AG09309 (cell line): ENCODE data around the gene ZNF236.

Experiments used
- DNase-seq: peaks from one replicate; pipeline ENCODE4 v3.0.0-alpha.2; 2010; ENCODE audit warnings: low read depth
- H3K4me3 ChIP-seq: 2 replicates; pipeline ENCODE4 v1.5.1; 2011; ENCODE audit warnings: mild to moderate bottlenecking, low read depth, low read length, moderate library complexity; ENCODE audit not compliant: control insufficient read depth
- TF ChIP-seq, protein P1 (sequence below): IDR thresholded peaks from 2 replicates; pipeline ENCODE4 v1.5.1; 2011; ENCODE audit warnings: mild to moderate bottlenecking, low read depth, low read length, inconsistent platforms; ENCODE audit not compliant: insufficient read depth, control insufficient read depth; ENCODE audit errors: missing control alignments

Gene ZNF236

GRCh38 chr18:77005651-77006195 lies 183.4 kb downstream of the ZNF236 start:
- no peak for DNase-seq

DNA sequence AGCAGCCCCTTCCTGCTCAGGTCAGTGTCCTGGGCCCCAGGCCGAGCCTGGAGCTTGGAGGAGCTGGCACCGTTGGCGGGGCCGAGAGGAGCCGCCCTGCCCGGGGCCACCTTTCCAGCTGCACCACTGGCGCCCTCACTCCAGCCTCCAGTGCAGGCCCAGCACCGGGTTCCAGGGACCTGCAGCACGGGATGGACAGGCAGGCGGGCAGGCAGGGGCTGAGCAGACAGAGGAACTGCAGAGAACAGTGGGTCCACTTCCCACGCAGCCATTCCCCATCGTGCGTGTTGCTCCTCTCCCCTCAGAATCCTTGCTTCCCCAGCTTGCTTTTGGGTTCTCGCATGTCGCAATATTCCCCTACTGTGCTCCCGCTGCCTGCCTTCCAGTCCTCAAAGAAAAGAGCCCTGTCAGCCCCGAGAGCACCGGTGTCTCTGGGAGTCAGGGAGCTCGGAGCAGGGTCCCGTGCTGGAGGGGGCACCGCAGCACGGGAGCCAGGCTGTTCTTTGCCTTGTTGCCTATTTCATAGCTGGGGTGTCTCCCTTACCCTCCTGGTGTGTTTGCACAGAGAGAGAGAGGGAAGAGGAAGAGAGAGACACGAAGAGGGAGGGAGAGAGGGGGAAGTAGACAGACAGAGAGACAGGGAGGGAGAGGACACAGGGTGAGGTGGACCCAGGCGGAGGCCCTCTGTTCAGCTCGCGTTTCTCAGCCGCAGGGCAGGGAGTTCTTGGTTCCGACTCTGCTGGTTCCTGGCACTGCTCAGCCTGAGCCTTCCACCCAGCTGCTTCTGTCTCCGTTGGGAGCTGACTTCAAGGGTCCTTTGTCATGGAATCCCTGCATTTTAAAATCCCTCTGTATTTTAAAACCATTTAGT lies 184.2 kb downstream of the ZNF236 start:
- H3K4me3 ChIP-seq: no peak overlapping the region
- TF ChIP-seq, protein P1, sequence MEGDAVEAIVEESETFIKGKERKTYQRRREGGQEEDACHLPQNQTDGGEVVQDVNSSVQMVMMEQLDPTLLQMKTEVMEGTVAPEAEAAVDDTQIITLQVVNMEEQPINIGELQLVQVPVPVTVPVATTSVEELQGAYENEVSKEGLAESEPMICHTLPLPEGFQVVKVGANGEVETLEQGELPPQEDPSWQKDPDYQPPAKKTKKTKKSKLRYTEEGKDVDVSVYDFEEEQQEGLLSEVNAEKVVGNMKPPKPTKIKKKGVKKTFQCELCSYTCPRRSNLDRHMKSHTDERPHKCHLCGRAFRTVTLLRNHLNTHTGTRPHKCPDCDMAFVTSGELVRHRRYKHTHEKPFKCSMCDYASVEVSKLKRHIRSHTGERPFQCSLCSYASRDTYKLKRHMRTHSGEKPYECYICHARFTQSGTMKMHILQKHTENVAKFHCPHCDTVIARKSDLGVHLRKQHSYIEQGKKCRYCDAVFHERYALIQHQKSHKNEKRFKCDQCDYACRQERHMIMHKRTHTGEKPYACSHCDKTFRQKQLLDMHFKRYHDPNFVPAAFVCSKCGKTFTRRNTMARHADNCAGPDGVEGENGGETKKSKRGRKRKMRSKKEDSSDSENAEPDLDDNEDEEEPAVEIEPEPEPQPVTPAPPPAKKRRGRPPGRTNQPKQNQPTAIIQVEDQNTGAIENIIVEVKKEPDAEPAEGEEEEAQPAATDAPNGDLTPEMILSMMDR: no peak
- no peak for DNase-seq

More at GRCh38 chr18:77005651-77006195, 183.4 kb downstream of the ZNF236 start:
- TF ChIP-seq, protein P1: no peak
- H3K4me3 ChIP-seq: no peak overlapping the region

DNA sequence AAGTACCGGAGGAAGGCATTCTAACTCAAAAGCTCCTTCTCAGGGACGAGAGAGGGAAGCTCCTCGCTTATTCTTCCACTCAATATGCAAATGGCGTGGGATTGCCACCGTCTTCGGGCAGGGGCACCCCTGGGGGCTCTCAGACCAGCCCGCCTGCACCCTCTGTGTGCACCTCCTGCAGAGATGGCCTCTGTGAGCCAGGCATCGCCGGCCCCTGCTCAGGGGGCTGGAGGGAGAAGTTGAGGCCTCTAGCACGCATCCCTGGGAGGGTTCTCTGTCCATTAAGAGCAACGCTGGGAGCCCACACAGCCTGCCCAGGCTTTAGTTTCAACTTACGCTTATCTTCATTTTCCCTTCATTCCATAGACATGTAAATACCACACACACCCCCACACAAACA lies 184.9 kb downstream of the ZNF236 start:
- TF ChIP-seq, protein P1: no peak
- DNase-seq: no peak
- no peak overlapping the region for H3K4me3 ChIP-seq

- H3K4me3 ChIP-seq: no peak overlapping the region
- TF ChIP-seq, protein P1: no peak
- no peak for DNase-seq
Observed at GRCh38 chr18:77008006-77008405, 185.6 kb downstream of the ZNF236 start.

DNA sequence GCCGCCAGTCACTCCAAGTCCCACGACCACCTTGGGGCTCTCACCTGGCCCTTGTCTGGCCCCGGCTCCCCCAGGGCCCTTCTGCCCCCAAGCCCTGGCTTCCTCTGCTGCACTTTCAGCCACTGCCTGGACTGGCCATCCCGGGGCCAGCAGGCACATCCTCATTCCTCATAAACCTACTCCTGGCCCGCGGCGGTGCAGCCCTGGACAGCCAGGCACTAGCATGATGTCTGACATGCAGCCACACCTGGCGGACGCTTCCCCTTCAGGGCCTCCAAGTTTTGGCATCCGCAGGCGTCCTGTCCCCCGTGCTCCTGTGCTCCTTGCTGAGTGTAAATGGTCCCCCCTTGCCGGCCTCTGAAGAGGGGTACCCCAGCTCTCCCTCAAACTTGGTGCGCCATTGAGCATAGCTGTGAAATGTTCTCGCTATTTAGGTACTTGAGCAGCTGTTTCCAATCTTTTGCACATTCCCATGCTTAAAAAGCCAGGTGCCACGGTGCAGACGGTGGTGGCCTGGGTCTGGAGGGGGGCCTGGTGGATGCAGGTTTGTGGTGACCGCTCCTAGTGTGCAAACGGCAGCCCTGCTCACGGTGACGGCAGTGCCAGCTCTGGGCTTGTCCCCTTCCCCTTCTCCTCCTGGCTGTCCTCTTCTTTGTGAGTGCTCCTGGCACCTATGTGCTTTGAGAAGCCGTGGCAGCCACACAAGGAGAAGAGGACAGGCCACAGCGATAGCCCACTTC lies 186.4 kb downstream of the ZNF236 start:
- DNase-seq: no peak
- no peak overlapping the region for H3K4me3 ChIP-seq
- TF ChIP-seq, protein P1: no peak

GRCh38 chr18:77009675-77010074 lies 187.3 kb downstream of the ZNF236 start:
- no peak for DNase-seq

More at GRCh38 chr18:77009675-77010074, 187.3 kb downstream of the ZNF236 start:
- H3K4me3 ChIP-seq: no peak overlapping the region
- TF ChIP-seq, protein P1: no peak
